B cell (primary cell): Measurements from ENCODE around the gene HLX.

Experiments used
- EZH2 ChIP-seq: IDR thresholded peaks from 2 replicates; pipeline ENCODE4 v1.6.1; 2012; ENCODE audit warnings: borderline replicate concordance, low read depth, mild to moderate bottlenecking, moderate library complexity, low read length; ENCODE audit not compliant: insufficient read depth, poor library complexity, severe bottlenecking
- TF ChIP-seq, protein P1 (sequence below): fragments of 200-600 bp; IDR thresholded peaks from one replicate; pipeline ENCODE4 v1.8.0; 2022; ENCODE audit warnings: antibody characterized with exemption, mild to moderate bottlenecking

DNA sequence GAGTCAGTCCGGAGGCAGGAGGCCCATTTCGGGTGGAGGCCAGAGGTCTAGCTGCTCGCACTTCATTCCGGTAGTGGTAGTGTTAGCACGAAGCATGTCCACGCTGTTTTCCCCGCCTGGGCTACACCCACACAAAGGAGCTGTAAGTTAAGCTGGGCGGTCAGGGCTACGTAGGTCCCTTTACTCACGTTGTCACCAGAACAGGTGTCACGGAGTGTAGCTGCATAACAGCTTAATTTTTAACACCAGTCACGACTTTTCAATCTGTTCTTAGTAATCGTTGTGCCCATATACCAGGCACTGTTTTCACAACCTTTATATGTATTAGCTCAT lies 15.6 kb downstream of the HLX start:
- TF ChIP-seq, protein P1, sequence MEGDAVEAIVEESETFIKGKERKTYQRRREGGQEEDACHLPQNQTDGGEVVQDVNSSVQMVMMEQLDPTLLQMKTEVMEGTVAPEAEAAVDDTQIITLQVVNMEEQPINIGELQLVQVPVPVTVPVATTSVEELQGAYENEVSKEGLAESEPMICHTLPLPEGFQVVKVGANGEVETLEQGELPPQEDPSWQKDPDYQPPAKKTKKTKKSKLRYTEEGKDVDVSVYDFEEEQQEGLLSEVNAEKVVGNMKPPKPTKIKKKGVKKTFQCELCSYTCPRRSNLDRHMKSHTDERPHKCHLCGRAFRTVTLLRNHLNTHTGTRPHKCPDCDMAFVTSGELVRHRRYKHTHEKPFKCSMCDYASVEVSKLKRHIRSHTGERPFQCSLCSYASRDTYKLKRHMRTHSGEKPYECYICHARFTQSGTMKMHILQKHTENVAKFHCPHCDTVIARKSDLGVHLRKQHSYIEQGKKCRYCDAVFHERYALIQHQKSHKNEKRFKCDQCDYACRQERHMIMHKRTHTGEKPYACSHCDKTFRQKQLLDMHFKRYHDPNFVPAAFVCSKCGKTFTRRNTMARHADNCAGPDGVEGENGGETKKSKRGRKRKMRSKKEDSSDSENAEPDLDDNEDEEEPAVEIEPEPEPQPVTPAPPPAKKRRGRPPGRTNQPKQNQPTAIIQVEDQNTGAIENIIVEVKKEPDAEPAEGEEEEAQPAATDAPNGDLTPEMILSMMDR, result no peak
- no peak for TF ChIP-seq EZH2
